Fibroblast of lung (primary cell): Measurements from ENCODE around the gene CCDC158. TPM values are rescaled to one million over a fixed set of nuclear protein-coding genes. Genes with fewer than 3 reads are reported as not detected.

Source experiments
- DNase-seq, 2 donors: peaks; one replicate each; pipeline versions ENCODE4 v3.0.0 to v3.0.0-alpha.2; 2010; ENCODE audit warnings: low read depth in 2 of 2
- H2AFZ ChIP-seq: 2 replicates; pipeline ENCODE4 v1.5.1; 2012; ENCODE audit warnings: low read length, control low read depth, inconsistent platforms
- H3K27ac ChIP-seq: 2 replicates; pipeline ENCODE4 v1.5.1; 2011; ENCODE audit warnings: low read length, control low read depth; ENCODE audit not compliant: insufficient read depth
- H3K27me3 ChIP-seq: 2 replicates; pipeline ENCODE4 v1.5.1; 2011; ENCODE audit warnings: mild to moderate bottlenecking, low read length; ENCODE audit not compliant: control insufficient read depth, insufficient read depth
- H3K36me3 ChIP-seq: 2 replicates; pipeline ENCODE4 v1.5.1; 2011; ENCODE audit warnings: low read length; ENCODE audit not compliant: control insufficient read depth, insufficient read depth
- H3K4me1 ChIP-seq: 2 replicates; pipeline ENCODE4 v1.5.1; 2011; ENCODE audit warnings: low read length; ENCODE audit not compliant: control insufficient read depth, insufficient read depth; ENCODE audit errors: extremely low read depth
- H3K4me2 ChIP-seq: 2 replicates; pipeline ENCODE4 v1.5.1; 2011; ENCODE audit warnings: low read length, control low read depth; ENCODE audit not compliant: insufficient read depth; ENCODE audit errors: extremely low read depth
- H3K4me3 ChIP-seq, 4 experiments: fragments of 200-600 bp in 1 of 4; sonication (generic) in 1 of 4; replicated peaks in 1 of 4; 2 replicates each; pipeline ENCODE4 v1.5.1; 2011 to 2016; ENCODE audit warnings: low read length in 4 of 4, low read depth in 3 of 4, mild to moderate bottlenecking in 3 of 4, control low read depth in 2 of 4, inconsistent platforms in 1 of 4, mixed read lengths in 1 of 4; ENCODE audit not compliant: insufficient read depth in 1 of 4; ENCODE audit errors: control extremely low read depth in 1 of 4
- H3K79me2 ChIP-seq: 2 replicates; pipeline ENCODE4 v1.5.1; 2012; ENCODE audit warnings: mild to moderate bottlenecking, low read length, inconsistent platforms; ENCODE audit not compliant: control insufficient read depth, insufficient read depth
- H3K9ac ChIP-seq: 2 replicates; pipeline ENCODE4 v1.5.1; 2011; ENCODE audit warnings: mild to moderate bottlenecking, low read length, control low read depth; ENCODE audit not compliant: insufficient read depth
- H3K9me3 ChIP-seq: 2 replicates; pipeline ENCODE4 v1.5.1; 2012; ENCODE audit warnings: low read depth, low read length; ENCODE audit not compliant: control insufficient read depth, insufficient read depth
- H4K20me1 ChIP-seq: 2 replicates; pipeline ENCODE4 v1.5.1; 2011; ENCODE audit warnings: low read length; ENCODE audit not compliant: control insufficient read depth, insufficient read depth; ENCODE audit errors: extremely low read depth
- CTCF ChIP-seq, 2 donors: IDR thresholded peaks in 1 of 2; conservative IDR thresholded peaks in 1 of 2; 1 replicate in 1 of 2; 2 replicates in 1 of 2; pipeline ENCODE4 v1.5.1; 2011 to 2012; ENCODE audit warnings: low read length in 2 of 2, control low read depth in 1 of 2, inconsistent platforms in 1 of 2, low read depth in 1 of 2, mild to moderate bottlenecking in 1 of 2
- EZH2 ChIP-seq: IDR thresholded peaks from 2 replicates; pipeline ENCODE4 v1.5.1; 2012; ENCODE audit warnings: low read length, control low read depth, mild to moderate bottlenecking; ENCODE audit errors: missing control alignments
- polyA plus RNA-seq, 2 donors: library from polyadenylated mRNA; depleted of rRNA in 1 of 2; stranded (reverse) in 1 of 2; unstranded in 1 of 2; fragments of >200 nt; gene quantifications; 2 replicates each; pipeline ENCODE4 v1.2.1, GENCODE V29; 2011 to 2012; ENCODE audit warnings: missing spikeins in 1 of 2
- total RNA-seq: library from RNA; depleted of rRNA; stranded (reverse); fragments of >200 nt; gene quantifications from 2 replicates; pipeline ENCODE4 v1.2.1, GENCODE V29; 2014

The CCDC158 gene
- total and polyA plus RNA-seq, 2 donors (not counting 1 experiment from before 2014, with no cell fraction given) = 0.15 to 1.5 TPM

- H3K9ac ChIP-seq = no peak overlapping the region
- DNase-seq = no peak
- H3K79me2 ChIP-seq = no peaks in the 10 kb centered on the region
- no peaks in the 10 kb centered on the region for H3K27me3 ChIP-seq
- H4K20me1 ChIP-seq = no peaks in the 10 kb centered on the region
- H3K4me3 ChIP-seq = no peak overlapping the region
- no peaks in the 10 kb centered on the region for H3K4me1 ChIP-seq
- TF ChIP-seq EZH2 = no peak
- TF ChIP-seq CTCF (conservative IDR thresholded peaks at IDR 0.05 in 1 of 2, IDR thresholded peaks at IDR 0.05 in 1 of 2; ENCODE audit: low read depth in 1 of 2, low read length in 2 of 2) = no peak
- no peaks in the 10 kb centered on the region for H3K9me3 ChIP-seq
- H3K27ac ChIP-seq = no peak overlapping the region
- no peak overlapping the region for H2AFZ ChIP-seq
- H3K4me2 ChIP-seq = no peak overlapping the region
- no peaks in the 10 kb centered on the region for H3K36me3 ChIP-seq
Measured at GRCh38 chr4:76443376-76443775, 22.4 kb upstream of the CCDC158 start.

- Histone ChIP-seq H3K79me2 (no peaks in the 10 kb centered on the region), H3K9me3 (no peaks in the 10 kb centered on the region)
- TF ChIP-seq EZH2 (no peak), CTCF (conservative IDR thresholded peaks at IDR 0.05 in 1 of 2, IDR thresholded peaks at IDR 0.05 in 1 of 2; ENCODE audit: low read depth in 1 of 2, low read length in 2 of 2) (no peak)
Measured at GRCh38 chr4:76442807-76443206, 21.9 kb upstream of the CCDC158 start.

GRCh38 chr4:76441881-76442280, 20.9 kb upstream of the CCDC158 start:
- Histone ChIP-seq H3K9ac (no peak overlapping the region), H3K4me3 (no peak overlapping the region), H2AFZ (no peak overlapping the region), H3K27me3 (no peaks in the 10 kb centered on the region), H3K36me3 (no peaks in the 10 kb centered on the region), H3K27ac (no peak overlapping the region), H3K4me1 (no peaks in the 10 kb centered on the region), H3K9me3 (no peaks in the 10 kb centered on the region), H4K20me1 (no peaks in the 10 kb centered on the region), H3K79me2 (no peaks in the 10 kb centered on the region), H3K4me2 (no peak overlapping the region)
- no peak for DNase-seq
- TF ChIP-seq EZH2 (no peak), CTCF (conservative IDR thresholded peaks at IDR 0.05 in 1 of 2, IDR thresholded peaks at IDR 0.05 in 1 of 2; ENCODE audit: low read depth in 1 of 2, low read length in 2 of 2) (no peak)

More at GRCh38 chr4:76442807-76443206, 21.9 kb upstream of the CCDC158 start:
- no peak overlapping the region for H2AFZ ChIP-seq
- H4K20me1 ChIP-seq = no peaks in the 10 kb centered on the region
- H3K36me3 ChIP-seq = no peaks in the 10 kb centered on the region
- no peak for DNase-seq
- no peak overlapping the region for H3K9ac ChIP-seq
- no peak overlapping the region for H3K4me2 ChIP-seq
- no peaks in the 10 kb centered on the region for H3K4me1 ChIP-seq
- H3K27ac ChIP-seq = no peak overlapping the region
- H3K4me3 ChIP-seq = no peak overlapping the region
- no peaks in the 10 kb centered on the region for H3K27me3 ChIP-seq
